SH-SY5Y (cell line): ENCODE results near the gene TNFRSF8.

Source experiments
- GATA2 ChIP-seq: IDR thresholded peaks from 2 replicates; pipeline ENCODE4 v1.6.1; 2011; ENCODE audit warnings: mild to moderate bottlenecking, low read depth, low read length
- GATA3 ChIP-seq: IDR thresholded peaks from 2 replicates; pipeline ENCODE4 v1.6.1; 2011; ENCODE audit warnings: low read depth, mild to moderate bottlenecking, low read length, moderate library complexity

Gene TNFRSF8

GRCh38 chr1:12082988-12083387 lies 19.9 kb downstream of the TNFRSF8 start:
- no peak for TF ChIP-seq GATA3
- no peak for TF ChIP-seq GATA2

- TF ChIP-seq GATA3: no peak
Measured at GRCh38 chr1:12083766-12084165, 20.7 kb downstream of the TNFRSF8 start.

- TF ChIP-seq GATA2: no peak
- TF ChIP-seq GATA3: no peak
Measured at GRCh38 chr1:12085643-12086260, 22.6 kb downstream of the TNFRSF8 start.

GRCh38 chr1:12087797-12088314 lies 24.8 kb downstream of the TNFRSF8 start:
- TF ChIP-seq GATA3 (no peak), GATA2 (no peak)

GRCh38 chr1:12088607-12089006 lies 25.5 kb downstream of the TNFRSF8 start:
- TF ChIP-seq GATA2 (no peak), GATA3 (no peak)

GRCh38 chr1:12090326-12090725 lies 27.2 kb downstream of the TNFRSF8 start:
- TF ChIP-seq GATA3: no peak
- TF ChIP-seq GATA2: no peak

- TF ChIP-seq GATA2 (no peak), GATA3 (no peak)
Measured at GRCh38 chr1:12091191-12091590, 28.1 kb downstream of the TNFRSF8 start.

GRCh38 chr1:12094180-12094579 lies 31.1 kb downstream of the TNFRSF8 start:
- TF ChIP-seq GATA2 (no peak), GATA3 (no peak)

GRCh38 chr1:12095452-12096263 lies 32.6 kb downstream of the TNFRSF8 start:
- TF ChIP-seq GATA2 (no peak), GATA3 (no peak)

- no peak for TF ChIP-seq GATA2
- TF ChIP-seq GATA3: no peak
Measured at GRCh38 chr1:12096615-12097014, 33.5 kb downstream of the TNFRSF8 start.

GRCh38 chr1:12097321-12097720 lies 34.2 kb downstream of the TNFRSF8 start:
- TF ChIP-seq GATA2: no peak
- no peak for TF ChIP-seq GATA3

- no peak for TF ChIP-seq GATA2
- no peak for TF ChIP-seq GATA3
Measured at GRCh38 chr1:12098786-12099185, 35.7 kb downstream of the TNFRSF8 start.

- no peak for TF ChIP-seq GATA2
- TF ChIP-seq GATA3: no peak
Measured at GRCh38 chr1:12099610-12100009, 36.5 kb downstream of the TNFRSF8 start.

GRCh38 chr1:12100071-12100470 lies 37.0 kb downstream of the TNFRSF8 start:
- TF ChIP-seq GATA3 (no peak), GATA2 (no peak)

- TF ChIP-seq GATA2: no peak
- TF ChIP-seq GATA3: no peak
Measured at GRCh38 chr1:12102066-12102465, 39.0 kb downstream of the TNFRSF8 start.

GRCh38 chr1:12104417-12104816 lies 41.3 kb downstream of the TNFRSF8 start:
- no peak for TF ChIP-seq GATA2
- no peak for TF ChIP-seq GATA3
